Activated T-cell treated with anti-CD3 and anti-CD28 coated beads, Interleukin-2, amount 50 U/mL, for 72 hours (primary cell): ENCODE results near the gene BRMS1. TPM values are rescaled to one million over a fixed set of nuclear protein-coding genes. Genes with fewer than 3 reads are reported as not detected.
A peak's percentile ranks its signal among the peaks of the same experiment; 100 is the strongest.
"Not testable (repeated sequence)": the region's sequence is repeated elsewhere in the genome, so short reads cannot be mapped to it uniquely, and the experiment has no call there.

Source experiments
- ATAC-seq, 2 donors: fragments of 150-1000 bp; cut with Tn5 transposase; replicated peaks in 1 of 2; 2 replicates each; pipeline ENCODE4 v1.10.0; 2021; ENCODE audit warnings: moderate library complexity in 2 of 2, mild to moderate bottlenecking in 1 of 2
- DNase-seq, 2 donors: peaks; one replicate each; pipeline ENCODE4 v3.0.0; 2021 to 2022; ENCODE audit warnings: mixed read lengths in 1 of 2
- H3K27ac Mint-ChIP-seq: one replicate; pipeline ENCODE4 v1.8.0; 2022; ENCODE audit warnings: mild to moderate bottlenecking, moderate library complexity, mixed read lengths
- H3K27me3 Mint-ChIP-seq: one replicate; pipeline ENCODE4 v1.8.0; 2022; ENCODE audit warnings: low read depth, mixed read lengths
- H3K36me3 Mint-ChIP-seq, 2 donors: one replicate each; pipeline ENCODE4 v1.8.0; 2022; ENCODE audit warnings: mixed read lengths in 2 of 2, mild to moderate bottlenecking in 1 of 2; ENCODE audit not compliant: insufficient read depth in 2 of 2
- H3K4me1 Mint-ChIP-seq: one replicate; pipeline ENCODE4 v1.8.0; 2022; ENCODE audit warnings: low read depth, mixed read lengths
- H3K4me3 Mint-ChIP-seq, 2 donors: one replicate each; pipeline ENCODE4 v1.8.0; 2022; ENCODE audit warnings: mild to moderate bottlenecking in 2 of 2, mixed read lengths in 2 of 2, moderate library complexity in 2 of 2
- H3K9me3 Mint-ChIP-seq, 2 donors: one replicate each; pipeline ENCODE4 v1.8.0; 2022; ENCODE audit warnings: mixed read lengths in 2 of 2
- total RNA-seq, 2 donors: library from RNA; stranded (reverse); gene quantifications; one replicate each; pipeline ENCODE4 v1.2.3, GENCODE V29; 2022

The BRMS1 gene
- total RNA-seq, 2 donors from 2014 or later: 41.4 to 46.4 TPM

DNA sequence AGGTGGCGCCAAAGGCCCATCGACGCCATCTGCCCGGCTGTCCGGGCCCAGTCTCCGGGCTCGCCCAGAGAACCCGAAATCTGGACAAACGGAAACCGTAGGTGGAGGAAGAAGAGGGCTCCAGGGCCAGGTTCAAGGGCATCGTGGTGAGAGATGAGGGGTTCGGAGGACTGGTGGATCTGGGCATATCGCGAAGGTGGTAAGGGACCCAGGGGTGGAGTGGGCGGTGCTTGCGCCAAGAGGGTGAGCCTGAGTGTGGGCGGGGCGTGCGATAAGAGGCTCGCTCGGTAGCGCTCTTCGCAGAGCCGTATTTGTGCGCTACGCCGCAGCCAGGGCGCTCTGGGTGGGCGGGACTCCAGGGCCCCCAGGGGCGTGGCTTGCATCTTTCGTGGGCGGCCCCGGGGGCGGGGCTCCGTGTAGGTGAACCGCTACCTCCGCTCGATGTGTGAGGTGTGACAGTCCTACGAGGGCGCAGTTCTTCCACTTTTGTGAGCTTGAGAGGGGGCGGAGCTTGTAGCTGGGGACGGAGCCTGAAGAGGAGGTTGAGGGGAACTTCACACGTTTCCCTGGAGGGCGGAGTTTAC, 32.8 kb downstream of the BRMS1 start:
- Mint-ChIP-seq H3K27me3 (no peaks in the 10 kb centered on the region), H3K27ac (peak overlapping the region; percentile 84), H3K36me3 (no peaks in the 10 kb centered on the region), H3K4me3 (peak overlapping the region; percentile 89 to 92), H3K4me1 (peaks cover 35% of the 10 kb centered on the region), H3K9me3 (no peaks in the 10 kb centered on the region)
- ATAC-seq: peak; percentile 73 to 74
- DNase-seq: peak; percentile 98

DNA sequence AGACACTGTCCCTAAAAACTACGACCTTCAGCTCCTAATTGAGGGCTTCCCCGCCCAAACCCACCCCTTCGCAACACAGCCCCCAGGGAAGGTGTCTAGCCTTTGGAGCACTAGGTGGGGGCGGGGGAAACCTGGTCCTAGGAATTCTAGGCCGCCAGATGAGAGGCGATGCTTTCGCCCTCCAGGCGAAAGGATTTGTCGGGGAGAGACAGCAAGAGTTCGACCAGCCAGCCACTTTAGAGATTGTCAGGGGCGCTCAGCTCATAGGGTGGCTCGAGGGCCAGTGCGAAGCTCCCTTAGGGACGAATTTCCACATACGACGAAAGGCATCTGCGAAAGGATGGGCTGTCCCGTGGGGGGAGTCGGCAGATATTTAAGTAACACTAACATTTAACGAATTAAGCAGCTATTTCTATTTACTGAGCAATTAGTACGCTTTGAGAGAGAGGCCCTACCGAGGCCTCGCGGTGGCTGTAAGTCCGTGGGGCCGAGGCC, 33.4 kb downstream of the BRMS1 start:
- H3K9me3 Mint-ChIP-seq: no peaks in the 10 kb centered on the region
- peaks cover 34% of the 10 kb centered on the region for H3K4me1 Mint-ChIP-seq
- H3K4me3 Mint-ChIP-seq: peak overlapping the region; percentile 89 to 92
- no peak for ATAC-seq
- DNase-seq: no peak
- H3K36me3 Mint-ChIP-seq: no peaks in the 10 kb centered on the region
- no peaks in the 10 kb centered on the region for H3K27me3 Mint-ChIP-seq
- H3K27ac Mint-ChIP-seq: peak overlapping the region; percentile 84

GRCh38 chr11:66310803-66311440, 34.0 kb downstream of the BRMS1 start:
- Mint-ChIP-seq H3K4me1 (peaks cover 30% of the 10 kb centered on the region), H3K4me3 (peak overlapping the region; percentile 5 to 8)
- ATAC-seq, H3K27me3 Mint-ChIP-seq, DNase-seq, H3K27ac Mint-ChIP-seq, H3K9me3 Mint-ChIP-seq, H3K36me3 Mint-ChIP-seq: not testable (repeated sequence)

- ATAC-seq: no peak
- Mint-ChIP-seq H3K4me3 (no peak overlapping the region), H3K36me3 (no peaks in the 10 kb centered on the region), H3K9me3 (no peaks in the 10 kb centered on the region), H3K4me1 (peaks cover 24% of the 10 kb centered on the region), H3K27ac (no peak overlapping the region), H3K27me3 (no peaks in the 10 kb centered on the region)
- DNase-seq: no peak
These were observed 34.6 kb downstream of the BRMS1 start for GRCh38 chr11:66310324-66310723.

- no peaks in the 10 kb centered on the region for H3K27me3 Mint-ChIP-seq
- H3K27ac Mint-ChIP-seq: no peak overlapping the region
- no peaks in the 10 kb centered on the region for H3K9me3 Mint-ChIP-seq
- DNase-seq: no peak
- H3K4me1 Mint-ChIP-seq: peaks cover 17% of the 10 kb centered on the region
- ATAC-seq: no peak
- H3K4me3 Mint-ChIP-seq: no peak overlapping the region
- H3K36me3 Mint-ChIP-seq: no peaks in the 10 kb centered on the region
These were observed 35.4 kb downstream of the BRMS1 start for GRCh38 chr11:66309475-66309874.

DNA sequence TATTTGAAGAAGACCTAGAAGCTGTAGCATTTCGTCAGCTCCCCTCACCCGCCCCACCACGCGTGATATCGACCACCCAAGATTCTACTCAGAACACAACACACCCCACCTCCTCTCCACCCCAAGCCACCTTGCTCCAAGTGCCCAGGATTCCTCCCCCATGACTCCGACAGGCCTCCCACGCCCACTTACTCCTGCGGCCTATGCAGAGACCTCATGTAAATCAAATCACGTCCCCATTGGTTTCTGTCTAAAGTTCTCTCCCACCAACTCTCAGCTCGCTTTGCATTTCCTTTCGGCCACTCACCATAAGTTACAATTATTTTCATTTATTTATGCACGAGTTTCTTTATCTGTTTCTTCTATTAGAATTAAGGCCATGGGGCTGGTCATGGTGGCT, 42.2 kb downstream of the BRMS1 start:
- H3K27ac Mint-ChIP-seq: no peak overlapping the region
- DNase-seq: no peak
- H3K36me3 Mint-ChIP-seq: no peaks in the 10 kb centered on the region
- H3K9me3 Mint-ChIP-seq: no peaks in the 10 kb centered on the region
- H3K27me3 Mint-ChIP-seq: no peaks in the 10 kb centered on the region
- H3K4me1 Mint-ChIP-seq: no peaks in the 10 kb centered on the region
- ATAC-seq: no peak
- H3K4me3 Mint-ChIP-seq: no peak overlapping the region

DNA sequence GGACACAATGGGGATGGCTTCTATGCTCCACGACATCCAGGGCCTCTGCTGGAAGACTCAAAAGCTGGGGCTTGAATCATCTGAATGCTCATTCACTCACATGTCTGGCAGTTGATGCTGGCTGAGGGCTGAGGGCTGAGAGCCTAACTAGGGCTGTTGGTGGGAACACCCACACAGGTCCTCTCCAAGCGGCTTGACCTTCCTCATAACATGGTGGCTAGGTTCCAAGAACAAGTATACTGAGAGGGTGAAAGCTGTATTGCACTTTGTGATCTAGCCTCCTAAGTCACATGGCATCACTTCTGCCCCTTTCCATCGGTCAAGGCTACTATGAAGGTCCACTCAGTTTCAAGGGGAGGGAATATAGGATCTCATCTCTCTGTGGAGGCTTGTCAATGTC, 45.7 kb downstream of the BRMS1 start:
- no peak for DNase-seq
- no peak for ATAC-seq
- no peaks in the 10 kb centered on the region for H3K36me3 Mint-ChIP-seq
- H3K27me3 Mint-ChIP-seq: no peaks in the 10 kb centered on the region
- no peak overlapping the region for H3K27ac Mint-ChIP-seq
- no peaks in the 10 kb centered on the region for H3K4me1 Mint-ChIP-seq
- no peaks in the 10 kb centered on the region for H3K9me3 Mint-ChIP-seq
- H3K4me3 Mint-ChIP-seq: no peak overlapping the region

GRCh38 chr11:66297610-66298009, 47.3 kb downstream of the BRMS1 start:
- Mint-ChIP-seq H3K27ac (no peak overlapping the region), H3K36me3 (no peaks in the 10 kb centered on the region), H3K27me3 (peaks cover 13% of the 10 kb centered on the region), H3K4me1 (peaks cover 4% of the 10 kb centered on the region), H3K9me3 (no peaks in the 10 kb centered on the region), H3K4me3 (no peak overlapping the region)
- ATAC-seq (no peak), DNase-seq (no peak)

DNA sequence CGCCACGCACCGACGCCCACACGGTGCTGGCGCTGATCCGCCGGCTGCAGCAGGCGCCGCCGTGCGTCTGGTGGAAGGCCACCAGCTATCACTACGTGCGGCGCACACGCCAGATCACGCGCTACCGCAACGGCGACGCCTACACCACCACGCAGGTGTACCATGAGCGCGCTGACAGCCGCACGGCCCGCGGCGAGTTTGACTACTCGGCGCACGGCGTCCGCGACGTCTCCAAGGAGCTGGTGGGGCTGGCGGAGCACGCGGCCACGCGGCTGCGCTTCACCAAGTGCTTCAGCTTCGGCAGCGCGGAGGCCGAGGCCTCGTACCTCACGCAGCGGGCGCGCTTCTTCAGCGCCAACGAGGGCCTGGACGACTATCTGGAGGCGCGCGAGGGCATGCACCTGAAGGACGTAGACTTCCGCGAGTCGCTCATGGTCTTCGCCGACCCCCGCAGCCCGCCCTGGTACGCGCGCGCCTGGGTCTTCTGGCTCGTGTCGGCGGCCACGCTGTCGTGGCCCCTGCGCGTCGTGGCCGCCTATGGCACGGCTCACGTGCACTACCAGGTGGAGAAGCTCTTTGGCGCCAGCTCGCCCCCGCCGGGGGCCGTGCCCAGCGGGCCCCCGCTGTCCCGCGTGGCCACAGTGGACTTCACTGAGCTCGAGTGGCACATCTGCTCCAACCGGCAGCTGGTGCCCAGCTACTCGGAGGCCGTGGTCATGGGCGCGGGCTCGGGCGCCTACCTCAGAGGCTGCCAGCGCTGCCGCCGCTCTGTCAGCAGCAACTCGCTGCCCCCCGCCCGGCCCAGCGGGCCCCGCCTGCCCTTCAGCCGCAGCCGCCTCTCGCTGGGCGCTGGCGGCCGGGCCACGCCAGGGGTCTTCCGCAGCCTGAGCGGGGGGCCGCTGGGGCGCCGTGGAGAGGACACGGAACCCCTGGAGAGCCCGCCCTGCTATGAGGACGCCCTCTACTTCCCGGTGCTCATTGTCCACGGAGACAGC, 50.0 kb downstream of the BRMS1 start:
- Mint-ChIP-seq H3K27ac (no peak overlapping the region), H3K4me3 (no peak overlapping the region), H3K27me3 (peaks cover 27% of the 10 kb centered on the region), H3K4me1 (peaks cover 12% of the 10 kb centered on the region), H3K9me3 (no peaks in the 10 kb centered on the region), H3K36me3 (no peaks in the 10 kb centered on the region)
- DNase-seq: no peak
- no peak for ATAC-seq

DNA sequence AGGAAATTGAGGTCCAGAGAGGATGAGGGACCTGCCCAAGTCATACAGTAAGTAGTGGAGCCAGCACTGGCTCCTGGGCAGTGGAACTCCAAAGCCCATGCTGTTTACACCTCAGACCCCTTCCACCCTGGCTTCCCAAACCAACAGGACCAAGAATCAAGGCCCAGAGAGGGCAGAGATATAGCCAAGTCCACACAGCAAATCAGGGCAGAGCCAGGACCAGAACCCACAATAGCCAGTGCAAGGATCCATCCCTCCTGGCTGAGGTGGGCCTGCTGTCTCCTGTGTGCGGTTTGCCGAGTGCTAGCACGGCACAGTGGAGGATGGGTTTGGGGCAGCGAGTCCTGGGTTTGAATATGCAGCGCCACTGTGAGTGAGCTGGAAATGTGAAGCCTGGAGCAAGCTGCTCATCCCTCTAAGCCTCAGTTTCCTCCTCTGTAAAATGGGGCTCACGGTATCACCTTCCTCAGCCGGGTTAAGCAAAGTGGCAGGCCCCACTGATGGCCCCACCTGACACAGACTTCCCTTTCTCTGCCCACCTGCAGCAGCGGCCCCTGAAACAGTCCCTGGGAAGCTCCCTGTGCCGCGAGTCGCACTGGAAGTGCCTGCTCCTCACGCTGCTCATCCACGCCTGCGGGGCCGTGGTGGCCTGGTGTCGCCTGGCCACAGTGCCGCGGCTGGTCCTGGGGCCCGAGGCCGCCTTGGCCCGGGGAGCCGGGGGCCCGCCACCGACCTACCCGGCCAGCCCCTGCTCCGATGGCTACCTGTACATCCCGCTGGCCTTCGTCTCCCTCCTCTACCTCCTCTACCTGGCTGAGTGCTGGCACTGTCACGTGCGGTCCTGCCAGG, 50.9 kb downstream of the BRMS1 start:
- ATAC-seq (no peak), DNase-seq (no peak)
- H3K27me3 Mint-ChIP-seq: peaks cover 27% of the 10 kb centered on the region
- no peaks in the 10 kb centered on the region for H3K36me3 Mint-ChIP-seq
- H3K4me1 Mint-ChIP-seq: peaks cover 20% of the 10 kb centered on the region
- H3K4me3 Mint-ChIP-seq: no peak overlapping the region
- H3K27ac Mint-ChIP-seq: no peak overlapping the region
- no peaks in the 10 kb centered on the region for H3K9me3 Mint-ChIP-seq

GRCh38 chr11:66293352-66293751, 51.6 kb downstream of the BRMS1 start:
- H3K36me3 Mint-ChIP-seq: no peaks in the 10 kb centered on the region
- ATAC-seq: no peak
- DNase-seq: no peak
- H3K4me3 Mint-ChIP-seq: peak overlapping the region; percentile 11 to 20
- H3K27ac Mint-ChIP-seq: no peak overlapping the region
- no peaks in the 10 kb centered on the region for H3K9me3 Mint-ChIP-seq
- H3K27me3 Mint-ChIP-seq: peaks cover 27% of the 10 kb centered on the region
- H3K4me1 Mint-ChIP-seq: peaks cover 20% of the 10 kb centered on the region

GRCh38 chr11:66292543-66293332, 52.2 kb downstream of the BRMS1 start:
- Mint-ChIP-seq H3K36me3 (no peaks in the 10 kb centered on the region), H3K27me3 (peaks cover 27% of the 10 kb centered on the region), H3K4me3 (peak overlapping the region; percentile 43 to 64)

More at GRCh38 chr11:66292543-66293332, 52.2 kb downstream of the BRMS1 start:
- H3K9me3 Mint-ChIP-seq: no peaks in the 10 kb centered on the region
- no peak overlapping the region for H3K27ac Mint-ChIP-seq
- H3K4me1 Mint-ChIP-seq: peaks cover 21% of the 10 kb centered on the region
- no peak for DNase-seq
- ATAC-seq: no peak
